Stimulated activated CD8-positive, alpha-beta memory T cell treated with anti-CD3 and anti-CD28 coated beads, Interleukin-4, amount 100 ng/mL, for 24 hours (primary cell): ENCODE data around the gene SPIN1.

Source experiments
- DNase-seq: peaks from one replicate; pipeline ENCODE4 v3.0.0-alpha.2; 2020; ENCODE audit warnings: low read depth

SPIN1 gene

DNA sequence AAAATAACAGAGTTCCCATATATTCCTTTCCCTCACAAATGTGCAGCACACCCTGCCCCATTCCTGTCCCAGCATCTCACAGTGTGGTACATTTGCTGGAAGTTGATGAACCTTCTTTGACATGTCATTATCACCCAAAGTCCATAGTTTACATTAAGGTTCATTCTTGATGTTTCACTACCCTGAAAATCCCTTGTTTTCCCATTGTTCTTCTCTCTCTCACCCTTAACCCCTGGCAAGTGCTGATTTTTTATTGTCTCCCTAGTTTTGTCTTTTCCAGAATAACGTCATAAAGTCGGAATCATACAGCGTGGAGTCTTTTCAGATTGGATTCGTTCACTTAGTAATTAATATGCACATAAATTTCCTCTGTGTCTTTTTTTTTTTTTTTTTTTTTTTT lies 48.1 kb downstream of the SPIN1 start:
- DNase-seq, result no peak

DNA sequence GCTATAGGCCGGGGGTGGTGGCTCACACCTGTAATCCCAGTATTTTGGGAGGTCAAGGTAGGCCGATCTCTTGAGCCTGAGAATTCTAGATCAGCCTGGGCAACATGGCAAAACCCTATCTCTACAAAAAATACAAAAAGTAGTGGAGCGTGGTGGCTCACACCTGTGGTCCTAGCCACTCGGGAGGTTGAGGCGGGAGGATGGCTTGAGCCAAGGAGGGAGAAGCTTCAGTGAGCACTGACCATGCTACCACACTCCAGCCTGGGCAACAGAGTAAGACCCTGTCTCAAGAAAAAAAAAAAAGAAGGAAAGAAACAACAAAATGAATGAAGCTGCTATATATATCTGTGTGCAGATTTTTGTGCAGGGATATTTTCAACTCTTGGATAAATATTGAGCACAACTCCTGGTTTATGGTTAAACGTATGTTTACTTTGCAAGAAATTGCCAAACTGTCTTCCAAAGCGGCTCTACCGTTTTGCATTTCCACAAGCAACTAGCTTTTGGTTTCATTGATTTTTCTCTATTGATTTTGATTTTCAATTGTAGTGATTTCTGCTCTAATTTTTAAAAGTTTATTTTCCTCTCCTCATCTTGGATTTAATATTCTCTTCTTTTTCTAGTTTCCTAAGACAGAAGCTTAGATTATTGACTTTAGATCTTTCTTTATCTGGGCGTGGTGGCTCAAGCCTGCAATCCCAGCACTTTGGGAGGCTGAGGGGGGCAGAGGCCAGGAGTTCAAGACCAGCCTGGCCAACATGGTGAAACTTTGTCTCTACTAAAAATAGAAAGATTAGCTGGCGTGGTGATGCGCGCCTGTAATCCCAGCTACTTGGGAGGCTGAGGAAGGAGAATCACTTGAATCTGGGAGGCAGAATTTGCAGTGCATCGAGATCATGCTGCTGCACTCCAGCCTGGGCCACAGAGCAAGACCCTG lies 49.2 kb downstream of the SPIN1 start:
- DNase-seq, result no peak

DNA sequence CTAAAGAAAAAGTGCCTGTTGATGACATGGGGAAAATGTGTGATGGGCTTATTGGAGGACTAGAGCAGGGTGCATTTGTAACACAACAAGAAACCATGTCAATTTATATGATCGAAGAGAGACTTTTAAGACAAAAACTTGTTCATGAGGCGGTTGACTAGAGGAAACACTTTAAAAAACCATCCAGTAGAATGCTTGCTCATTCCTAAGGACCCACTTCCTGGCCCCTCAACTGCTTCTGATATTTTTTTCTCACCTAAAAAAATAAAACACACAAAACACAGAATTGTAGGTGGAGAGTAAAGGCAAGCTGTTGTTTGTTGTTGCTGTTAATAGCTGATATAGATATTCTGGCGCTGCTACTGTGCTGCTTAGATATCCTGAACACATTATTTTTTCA lies 50.6 kb downstream of the SPIN1 start:
- DNase-seq, result no peak

DNA sequence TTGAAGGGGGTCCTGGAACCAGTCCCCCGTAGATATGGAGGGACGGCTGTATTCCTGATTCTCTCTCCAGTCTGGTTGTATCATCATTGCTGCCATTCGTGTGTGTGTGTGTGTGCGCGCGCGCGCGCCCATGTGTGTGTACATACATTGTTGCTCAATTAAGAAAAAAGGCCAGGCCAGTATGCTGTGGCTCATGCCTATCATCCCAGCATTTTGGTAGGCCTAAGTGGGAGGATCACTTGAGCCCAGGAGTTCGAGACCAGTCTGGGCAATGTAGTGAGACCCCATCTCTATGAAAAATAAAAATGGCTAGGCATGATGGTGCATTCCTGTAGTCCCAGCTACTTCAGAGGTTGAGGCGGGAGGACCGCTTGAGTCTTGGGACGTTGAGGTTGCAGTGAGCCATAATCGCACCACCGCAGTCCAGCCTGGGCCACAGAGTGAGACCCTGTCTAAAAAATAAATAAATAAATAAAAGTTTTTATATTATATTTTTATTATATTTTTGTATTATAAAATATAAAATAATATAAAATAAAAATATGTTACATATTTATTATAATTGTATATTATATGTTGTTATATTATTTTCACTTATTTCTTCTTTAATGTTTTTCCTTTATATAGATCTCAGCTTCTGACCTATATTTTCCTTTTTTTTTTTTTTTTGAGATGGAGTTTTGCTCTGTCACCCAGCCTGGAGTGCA lies 53.2 kb downstream of the SPIN1 start:
- no peak for DNase-seq

DNA sequence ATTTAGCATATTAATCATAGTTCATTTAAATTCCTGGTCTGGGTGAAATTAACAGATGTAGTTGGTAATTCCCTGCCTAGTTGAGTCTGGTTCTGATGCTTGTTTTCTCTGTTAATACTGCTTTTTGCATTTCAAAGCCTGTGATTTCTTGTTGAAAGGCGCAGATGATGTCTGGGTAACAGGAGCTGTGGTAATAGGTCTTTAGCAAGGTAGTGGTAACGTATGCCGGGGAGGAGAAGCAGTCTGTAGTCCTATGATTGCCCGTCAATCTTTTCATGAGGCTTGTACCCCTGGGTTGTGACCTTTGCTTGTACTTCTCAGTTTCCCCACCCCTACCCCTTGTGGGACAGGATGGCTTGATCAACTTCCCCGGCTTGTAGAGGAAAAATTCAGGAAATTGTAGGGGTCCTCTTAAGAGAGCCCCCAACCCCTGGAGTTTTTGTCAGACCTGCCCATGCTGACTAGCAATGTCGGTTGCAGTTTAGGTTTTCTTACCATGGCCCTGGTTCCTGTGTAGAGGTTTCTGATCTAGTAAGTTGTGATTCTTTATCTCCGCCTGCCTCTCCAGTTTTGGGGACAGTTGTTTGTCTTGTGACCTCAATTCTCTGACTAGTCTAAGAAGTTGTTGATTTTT lies 55.4 kb downstream of the SPIN1 start:
- no peak for DNase-seq

DNA sequence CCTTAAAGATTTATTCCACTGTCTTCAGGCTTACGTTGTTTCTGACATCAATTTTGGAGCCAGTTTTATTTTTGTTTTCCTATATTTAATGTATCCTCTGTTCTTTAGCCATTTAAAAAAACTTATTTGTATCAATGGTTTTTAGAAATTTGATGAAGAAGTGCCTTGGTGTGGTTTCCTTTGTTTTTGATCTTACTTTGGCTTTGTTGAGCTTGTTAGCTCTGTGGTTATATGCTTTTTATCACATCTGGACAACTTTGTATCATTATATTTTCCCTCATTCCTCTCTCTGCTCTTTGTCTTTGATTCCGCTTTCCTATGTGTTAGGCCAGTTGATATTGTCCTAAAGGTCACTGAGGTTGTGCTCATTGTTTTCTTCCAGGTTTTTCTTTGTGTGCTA lies 58.5 kb downstream of the SPIN1 start:
- DNase-seq, result no peak

DNA sequence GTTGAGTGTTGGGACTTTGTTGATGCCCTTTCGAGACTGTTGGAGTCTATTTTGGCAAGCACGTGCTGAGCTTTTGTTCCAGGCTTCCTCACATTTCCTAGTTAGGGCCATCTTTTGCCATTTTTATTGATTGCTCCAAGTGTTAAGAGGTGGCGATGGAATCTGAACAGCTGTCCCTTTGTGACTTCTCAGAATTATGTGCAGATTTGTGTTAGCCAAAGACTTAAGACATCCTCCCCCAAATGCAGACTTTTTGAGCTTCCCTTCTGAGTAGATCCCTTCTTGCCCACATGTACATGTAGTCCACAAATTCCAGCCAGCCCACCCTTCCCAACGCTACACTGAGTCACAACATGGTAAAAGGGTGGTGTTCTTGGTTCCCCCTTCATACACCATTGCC lies 59.2 kb downstream of the SPIN1 start:
- no peak for DNase-seq

DNA sequence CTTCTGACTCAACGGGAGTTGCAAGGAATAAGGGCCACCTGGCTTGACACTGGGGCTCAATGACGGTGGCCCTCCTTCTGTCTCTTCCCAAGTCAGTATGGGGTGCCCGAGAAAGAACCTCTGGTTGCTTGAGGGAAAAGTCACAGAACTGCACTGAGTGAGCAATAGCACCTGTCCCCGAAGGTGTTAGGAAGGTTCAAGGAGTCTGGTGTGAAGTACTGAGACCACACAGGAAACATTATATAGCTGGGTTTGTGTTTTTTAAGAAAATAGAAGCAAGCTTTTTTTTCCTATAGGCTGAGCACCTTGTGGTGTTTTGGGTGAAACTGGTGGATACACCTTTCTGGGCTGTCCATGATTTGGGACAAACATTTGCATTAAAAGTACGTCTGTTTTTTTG lies 62.9 kb downstream of the SPIN1 start:
- DNase-seq, result no peak

DNA sequence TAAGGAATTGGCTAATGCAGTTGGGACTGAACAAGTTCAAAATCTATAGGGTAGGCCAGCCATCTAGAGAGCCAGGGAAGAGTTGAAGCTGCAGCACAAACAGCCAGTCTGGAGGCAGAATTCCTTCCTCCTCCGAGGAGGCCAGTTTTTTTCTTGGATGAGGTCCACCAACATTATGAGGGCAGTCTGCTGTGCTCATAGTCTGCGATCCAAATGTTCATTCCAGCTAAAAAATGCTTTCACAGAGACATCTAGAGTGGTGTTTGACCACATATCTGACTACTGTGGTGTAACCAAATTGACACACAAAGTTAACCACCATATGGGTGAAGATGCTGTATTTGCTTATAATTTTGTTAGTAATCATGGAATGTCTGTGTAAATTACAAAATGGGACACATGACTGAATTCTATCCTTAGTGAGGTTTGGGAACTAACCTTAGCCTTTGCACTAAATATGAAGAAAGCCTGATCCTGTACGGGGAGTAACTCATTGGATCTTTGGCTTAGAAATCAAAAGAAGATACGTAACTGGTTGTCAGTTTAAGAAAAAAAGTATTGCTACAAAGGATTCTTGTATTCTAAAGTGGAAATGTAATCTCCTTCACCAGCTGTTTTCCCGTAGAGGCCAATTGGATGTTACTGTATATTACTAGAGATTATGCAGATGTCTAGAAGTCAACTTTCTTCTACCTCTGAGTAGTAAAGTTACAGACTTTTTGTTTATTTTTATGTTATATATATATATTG lies 70.6 kb downstream of the SPIN1 start:
- no peak for DNase-seq

DNA sequence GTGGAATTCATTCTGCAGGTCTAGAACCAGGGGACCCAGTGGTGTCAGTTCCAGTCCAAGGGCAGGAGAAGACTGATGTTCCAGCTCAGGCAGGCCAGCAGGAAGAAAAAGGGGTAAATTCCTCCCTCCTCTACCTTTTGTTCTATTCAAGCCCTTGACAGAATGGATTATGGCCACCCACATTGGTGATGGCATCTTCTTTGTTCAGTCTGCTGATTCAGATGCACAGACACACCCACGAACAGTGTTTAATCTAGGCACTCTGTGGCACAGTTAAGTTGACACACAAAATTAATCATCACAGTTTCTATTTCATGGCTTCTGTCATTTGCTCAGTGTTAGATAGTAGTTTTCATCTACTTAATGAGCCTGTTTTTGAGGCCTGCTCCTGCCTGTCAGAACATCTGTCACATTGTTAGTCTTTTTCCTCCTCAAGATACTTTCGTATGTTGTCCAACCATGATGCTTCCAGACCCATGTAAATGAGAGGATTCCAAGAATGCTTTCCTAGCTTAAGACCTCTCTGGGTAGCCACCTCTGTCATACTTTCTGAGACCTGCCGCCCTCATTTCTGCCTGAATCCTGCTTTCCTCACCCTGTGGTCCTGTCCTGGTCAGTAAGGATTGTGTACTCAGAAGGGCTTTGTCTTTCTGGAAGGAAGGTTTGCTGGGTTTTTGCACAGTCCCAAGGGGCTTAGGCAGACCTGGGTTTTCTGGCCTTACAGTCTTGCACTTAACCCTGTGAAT lies 72.5 kb downstream of the SPIN1 start:
- DNase-seq, result no peak

DNA sequence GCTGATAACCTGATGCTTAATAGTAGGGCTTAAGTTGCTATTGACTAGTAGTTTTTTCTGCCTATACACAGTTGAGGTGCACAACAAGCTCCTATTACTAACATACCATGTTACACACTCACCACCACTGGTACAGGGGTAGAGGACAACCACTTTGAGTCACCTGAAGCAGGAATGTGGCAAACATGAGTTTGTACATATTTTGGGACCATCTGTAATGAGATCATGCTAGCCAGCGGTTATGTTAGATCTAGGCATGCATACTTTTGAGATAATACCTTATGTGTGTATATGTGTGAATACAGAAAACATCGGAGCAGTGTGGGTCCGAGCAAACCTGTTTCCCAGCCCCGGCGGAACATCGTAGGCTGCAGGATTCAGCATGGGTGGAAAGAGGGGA lies 73.9 kb downstream of the SPIN1 start:
- DNase-seq, result no peak

DNA sequence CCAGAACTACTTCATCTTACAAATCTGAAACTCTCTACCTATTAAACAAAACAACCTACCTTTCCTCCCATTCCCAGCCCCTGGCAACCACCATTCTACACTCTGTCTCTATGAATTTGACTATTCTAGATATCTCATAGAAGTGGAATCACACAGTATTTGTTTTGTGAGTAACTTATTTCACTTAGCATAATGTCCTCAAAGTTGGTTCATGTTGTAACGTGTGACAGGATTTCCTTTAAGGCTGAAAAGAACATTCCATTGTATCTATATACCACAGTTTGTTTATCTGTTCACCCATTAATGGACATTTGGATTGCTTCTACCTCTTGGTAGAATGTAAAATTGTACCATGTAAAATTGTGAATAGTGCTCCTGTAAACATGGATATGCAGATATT lies 76.6 kb downstream of the SPIN1 start:
- DNase-seq, result no peak

DNA sequence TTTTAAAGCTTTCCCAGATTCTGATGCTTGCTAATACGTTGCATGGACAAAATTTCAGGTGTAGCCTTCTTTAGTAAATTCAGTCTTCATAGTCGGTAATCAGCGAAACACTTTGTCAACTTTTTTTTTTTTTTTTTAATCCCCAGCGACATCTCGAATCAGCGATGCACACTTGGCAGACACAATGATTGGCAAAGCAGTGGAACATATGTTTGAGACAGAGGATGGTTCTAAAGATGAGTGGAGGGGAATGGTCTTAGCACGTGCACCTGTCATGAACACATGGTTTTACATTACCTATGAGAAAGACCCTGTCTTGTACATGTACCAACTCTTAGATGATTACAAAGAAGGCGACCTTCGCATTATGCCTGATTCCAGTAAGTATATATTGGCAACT lies 80.0 kb downstream of the SPIN1 start:
- DNase-seq, result no peak

DNA sequence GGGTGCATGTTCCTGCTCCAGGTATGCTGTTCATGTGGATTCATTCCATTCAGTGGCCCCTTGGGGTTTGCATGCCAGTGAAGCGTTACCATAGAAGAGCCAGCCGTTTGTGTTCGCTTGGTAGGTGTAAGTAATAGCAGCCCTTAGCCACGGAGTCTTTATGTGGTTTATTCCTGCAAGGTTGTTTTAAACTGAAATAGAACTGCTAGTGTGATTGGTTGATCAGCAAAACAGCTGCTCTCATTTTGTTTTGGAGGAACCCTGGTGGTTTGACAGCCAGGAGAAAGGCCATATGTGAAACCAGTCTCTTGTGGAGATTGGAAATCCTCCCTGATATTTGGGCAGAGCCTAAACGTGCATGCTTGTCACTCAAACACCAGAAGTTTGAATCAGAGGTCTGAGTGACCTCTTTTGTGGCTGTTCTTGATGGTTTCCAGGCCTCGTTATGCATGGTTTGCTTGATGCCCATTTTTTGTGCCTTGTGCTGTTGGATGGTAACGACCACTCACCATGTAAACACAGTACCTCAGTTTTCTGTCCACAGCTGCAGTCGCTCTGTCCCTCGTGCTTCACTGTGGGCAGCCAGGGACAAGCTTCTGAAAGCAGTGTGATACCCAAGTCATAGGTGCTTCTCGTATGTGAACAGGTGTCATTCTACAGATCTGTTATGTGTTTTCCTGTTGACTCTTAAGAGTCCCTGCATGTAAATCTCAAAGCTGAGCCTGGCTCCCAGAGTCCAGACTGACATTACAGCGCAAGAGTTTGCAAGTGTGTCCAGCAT lies 88.4 kb downstream of the SPIN1 start:
- DNase-seq, result no peak

DNA sequence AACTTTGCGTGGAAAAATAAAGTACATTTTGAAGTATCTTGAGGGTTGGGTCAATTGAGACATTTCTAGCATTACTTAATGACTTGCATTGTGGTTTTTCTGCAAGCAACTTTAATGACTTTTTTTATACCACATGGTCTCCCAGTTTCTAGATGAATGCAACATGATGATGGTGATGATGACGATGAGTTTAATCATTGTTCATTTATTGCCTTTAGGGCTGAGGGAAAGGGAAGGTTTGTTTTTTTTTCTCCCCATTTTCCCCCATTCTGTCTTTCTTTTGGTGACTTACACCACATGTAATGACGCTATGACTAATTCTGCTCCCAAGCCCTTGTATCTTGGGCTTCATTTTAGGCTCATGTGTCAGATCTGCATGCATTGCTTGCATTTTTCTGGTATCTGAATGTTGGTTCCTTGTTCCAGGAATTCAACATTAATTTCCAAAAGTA lies 89.1 kb downstream of the SPIN1 start:
- DNase-seq, result no peak

DNA sequence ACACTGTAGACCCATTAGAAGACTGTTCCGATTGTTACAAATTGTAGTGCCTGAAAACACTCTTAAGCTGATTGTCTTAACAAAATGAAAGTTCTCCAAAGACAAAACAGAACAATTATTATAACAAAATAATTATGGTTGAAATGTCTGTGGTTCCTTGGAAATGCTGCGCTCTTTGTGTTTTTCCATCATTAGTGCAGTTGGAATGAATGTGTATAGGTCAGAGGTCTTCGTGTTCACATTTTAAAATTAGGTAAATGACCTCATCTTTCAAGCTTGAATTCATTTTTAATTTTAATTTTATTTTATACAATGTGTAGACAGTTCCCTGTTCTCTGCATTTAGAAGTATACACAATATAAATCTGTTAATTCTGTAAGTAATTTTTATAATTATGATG lies 90.0 kb downstream of the SPIN1 start:
- no peak for DNase-seq

DNA sequence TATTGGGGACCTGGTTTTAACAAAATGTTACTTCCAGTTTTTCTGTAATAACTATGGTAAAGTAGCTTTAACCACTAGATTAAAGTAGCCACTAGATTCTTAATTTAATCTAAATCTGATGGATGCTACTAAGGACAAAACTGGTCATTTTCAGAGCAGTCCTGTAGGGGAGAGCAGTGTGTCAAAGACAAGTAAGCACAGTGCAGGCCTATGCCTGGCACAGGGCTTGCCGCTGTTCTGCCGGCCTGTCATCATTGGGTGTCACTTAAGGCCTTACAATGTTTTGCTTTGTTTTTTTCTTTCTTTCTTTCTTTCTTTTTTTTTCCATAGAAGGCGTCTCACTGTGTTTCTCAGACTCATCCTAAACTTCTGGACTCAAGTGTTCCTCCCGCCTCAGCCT lies 93.7 kb downstream of the SPIN1 start:
- no peak for DNase-seq

DNA sequence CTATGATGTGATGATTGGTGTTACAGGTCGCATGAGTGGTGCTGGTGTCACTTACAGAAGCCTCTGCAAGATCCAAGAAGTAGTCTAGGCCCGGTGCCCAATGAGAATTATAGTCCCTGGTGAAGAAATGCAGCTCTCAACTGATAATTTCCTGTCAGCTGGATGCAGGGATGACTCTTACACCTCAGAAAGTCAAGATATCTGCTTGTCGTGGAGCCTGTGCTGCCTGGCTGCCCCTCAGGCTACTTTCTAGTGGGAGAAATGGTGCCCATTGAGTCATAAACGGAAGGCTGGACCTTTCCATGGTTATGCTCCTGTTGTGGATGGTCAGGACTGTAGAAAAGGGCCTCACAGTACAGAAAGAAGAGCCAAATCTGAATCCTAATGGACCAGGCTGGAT lies 99.9 kb downstream of the SPIN1 start:
- DNase-seq, result no peak

DNA sequence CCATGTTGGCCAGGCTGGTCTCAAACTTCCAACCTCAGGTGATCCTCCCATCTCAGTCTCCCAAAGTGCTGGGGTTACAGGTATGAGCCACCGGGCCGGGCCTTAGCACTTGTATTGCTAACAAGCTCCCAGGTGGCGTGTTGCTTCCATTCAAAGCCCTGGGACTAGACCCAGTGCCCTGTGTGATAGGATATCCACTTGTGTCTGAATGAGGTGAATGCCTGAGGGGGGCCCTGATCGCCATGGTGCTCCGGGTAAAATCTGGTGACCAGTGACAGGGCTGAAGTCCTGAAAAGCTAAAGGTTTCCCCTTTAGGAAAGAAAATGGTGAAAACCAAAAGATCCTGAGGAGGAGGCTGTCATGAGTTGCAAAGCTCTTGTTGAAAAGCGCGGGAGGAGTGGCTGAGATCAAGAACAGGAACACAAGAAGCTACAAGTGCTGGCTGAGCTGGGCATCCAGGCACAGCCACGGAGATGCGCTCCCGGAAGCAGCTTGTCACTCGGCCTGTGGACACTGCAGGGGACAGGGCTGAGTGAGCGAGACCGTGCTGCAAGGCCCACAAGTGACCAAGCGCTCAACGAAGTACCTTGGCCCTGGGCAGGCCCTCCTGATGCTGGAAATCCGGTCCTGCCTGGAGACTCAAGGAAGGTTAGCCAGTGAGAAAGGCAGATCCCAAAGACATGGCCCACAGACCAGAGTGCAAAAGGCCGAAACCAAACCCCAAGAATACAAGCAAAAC lies 106.9 kb downstream of the SPIN1 start:
- no peak for DNase-seq

DNA sequence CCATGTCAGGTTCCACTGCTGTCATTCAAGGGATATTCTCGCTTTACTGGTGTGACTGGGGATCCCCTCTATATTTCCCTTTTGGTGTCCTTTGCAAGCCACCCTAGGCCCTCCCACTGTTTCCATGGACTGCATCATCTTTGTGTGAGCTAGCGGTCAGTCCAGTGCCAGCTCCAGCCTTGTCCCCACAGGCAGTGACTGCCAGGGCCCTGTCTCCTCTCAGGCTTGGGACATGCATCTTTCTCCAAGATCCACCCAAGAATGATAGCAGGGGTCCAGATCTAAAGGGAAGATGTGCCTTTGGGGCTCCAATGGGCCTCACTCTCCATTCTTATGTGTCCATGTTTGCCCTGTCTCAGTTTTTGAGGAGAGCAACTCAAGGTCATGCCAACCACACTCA lies 109.0 kb downstream of the SPIN1 start:
- DNase-seq, result no peak
